DMS153 treated with DMSO at 0.1 percent for 48 hours (cell line): ENCODE measurements around the gene NRXN3.

ENCODE experiments used
- DNase-seq: peaks from one replicate; lab custom pipeline; 2025; ENCODE audit not compliant: unreplicated experiment; lab: John Stamatoyannopoulos, UW

The NRXN3 gene

GRCh38 chr14:79318371-79318770 is 1148.2 kb downstream of the NRXN3 start:
- no peak for DNase-seq

GRCh38 chr14:79320561-79320960 is 1150.4 kb downstream of the NRXN3 start:
- DNase-seq, result no peak

- no peak for DNase-seq
These were observed 1150.9 kb downstream of the NRXN3 start for GRCh38 chr14:79321070-79321469.

GRCh38 chr14:79325071-79325470 is 1154.9 kb downstream of the NRXN3 start:
- DNase-seq, result peak; percentile 58

GRCh38 chr14:79325557-79325956 is 1155.4 kb downstream of the NRXN3 start:
- DNase-seq, result no peak

GRCh38 chr14:79328863-79329262 is 1158.7 kb downstream of the NRXN3 start:
- DNase-seq, result no peak

- DNase-seq, result no peak
These were observed 1161.7 kb downstream of the NRXN3 start for GRCh38 chr14:79331830-79332229.

GRCh38 chr14:79332504-79333197 is 1162.5 kb downstream of the NRXN3 start:
- no peak for DNase-seq

- DNase-seq, result no peak
These were observed 1163.0 kb downstream of the NRXN3 start for GRCh38 chr14:79333198-79333546.

- DNase-seq, result no peak
These were observed 1164.1 kb downstream of the NRXN3 start for GRCh38 chr14:79334272-79334671.

GRCh38 chr14:79337761-79338160 is 1167.6 kb downstream of the NRXN3 start:
- no peak for DNase-seq

GRCh38 chr14:79342942-79343341 is 1172.8 kb downstream of the NRXN3 start:
- DNase-seq, result no peak

- no peak for DNase-seq
These were observed 1180.8 kb downstream of the NRXN3 start for GRCh38 chr14:79351011-79351410.

GRCh38 chr14:79352076-79352630 is 1182.0 kb downstream of the NRXN3 start:
- no peak for DNase-seq

GRCh38 chr14:79354336-79354735 is 1184.2 kb downstream of the NRXN3 start:
- DNase-seq, result no peak

GRCh38 chr14:79356040-79356439 is 1185.9 kb downstream of the NRXN3 start:
- no peak for DNase-seq

- no peak for DNase-seq
These were observed 1187.1 kb downstream of the NRXN3 start for GRCh38 chr14:79357307-79357706.

- DNase-seq, result no peak
These were observed 1193.1 kb downstream of the NRXN3 start for GRCh38 chr14:79363291-79363690.

GRCh38 chr14:79369359-79370332 is 1199.5 kb downstream of the NRXN3 start:
- no peak for DNase-seq

GRCh38 chr14:79370969-79371368 is 1200.8 kb downstream of the NRXN3 start:
- DNase-seq, result no peak

GRCh38 chr14:79373451-79373850 is 1203.3 kb downstream of the NRXN3 start:
- DNase-seq, result no peak

- DNase-seq, result no peak
These were observed 1205.2 kb downstream of the NRXN3 start for GRCh38 chr14:79375356-79375755.
